K562 (cell line): ENCODE measurements around the gene PDE8B. TPM values are rescaled to one million over a fixed set of nuclear protein-coding genes. Genes with fewer than 3 reads are reported as not detected.

ENCODE experiments used
- ATAC-seq: fragments of 200-7000 bp; cut with Tn5 transposase; 3 replicates; pipeline ENCODE4 v1.9.1; 2020; ENCODE audit warnings: moderate library complexity
- BruUV-seq: library from RNA; stranded (reverse); fragments of 400-500 nt; replicated peaks from 2 replicates; lab custom pipeline; 2021; lab: Mats Ljungman, UMichigan
- CTCF ChIA-PET: fragments of 300-600 bp; formaldehyde crosslinking; extraction: SDS; loops from one replicate; lab custom pipeline; 2021; ENCODE audit warnings: low intra/inter-chr PET ratio; lab: Yijun Ruan, JAX
- POLR2A ChIA-PET: fragments of 300-600, 350-650 bp; sonication (Branson Sonifier 250); formaldehyde crosslinking; extraction: SDS; loops from one replicate; lab custom pipeline; 2021; ENCODE audit warnings: antibody characterized with exemption, inconsistent platforms; lab: Yijun Ruan, JAX
- DNase-seq, 4 experiments: peaks; one replicate each; pipeline versions ENCODE4 v3.0.0 to v3.0.0-alpha.2; 2011 to 2018; ENCODE audit warnings: low spot score in 3 of 4, mixed read lengths in 3 of 4; ENCODE audit errors: extremely low read depth in 1 of 4
- FAIRE-seq: peaks from 2 replicates; lab custom pipeline; 2011; peaks lifted over from hg19 to GRCh38; lab: Jason Lieb, UNC
- H2AFZ ChIP-seq: 2 replicates; pipeline ENCODE4 v1.6.0; 2011; ENCODE audit warnings: low read depth, low read length, control low read depth, inconsistent platforms
- H3K27ac ChIP-seq: fragments of 200-600 bp; 3 replicates; pipeline ENCODE4 v1.8.0; 2011; ENCODE audit warnings: low read depth, mild to moderate bottlenecking, control low read depth, inconsistent platforms, low read length, moderate library complexity, mixed read lengths; ENCODE audit errors: extremely low read depth
- H3K27me3 ChIP-seq, 2 experiments: fragments of 300-600 bp in 1 of 2; 2 replicates in 1 of 2; 3 replicates in 1 of 2; pipeline versions ENCODE4 v1.6.0 to v1.8.0; 2011; ENCODE audit warnings: inconsistent platforms in 2 of 2, low read length in 2 of 2, mild to moderate bottlenecking in 1 of 2, mixed read lengths in 1 of 2, moderate library complexity in 1 of 2; ENCODE audit not compliant: control insufficient read depth in 2 of 2, insufficient read depth in 2 of 2
- H3K36me3 ChIP-seq: fragments of 300-600 bp; 3 replicates; pipeline ENCODE4 v1.8.0; 2011; ENCODE audit warnings: mild to moderate bottlenecking, low read length, inconsistent platforms; ENCODE audit not compliant: control insufficient read depth, insufficient read depth
- H3K4me1 ChIP-seq, 2 experiments: fragments of 200-600 bp in 1 of 2; replicated peaks in 1 of 2; 2 replicates in 1 of 2; 3 replicates in 1 of 2; pipeline versions ENCODE4 v1.5.1 to v1.8.0; 2011; ENCODE audit warnings: inconsistent platforms in 2 of 2, low read length in 2 of 2, mild to moderate bottlenecking in 1 of 2, mixed read lengths in 1 of 2, moderate library complexity in 1 of 2; ENCODE audit not compliant: control insufficient read depth in 2 of 2, insufficient read depth in 2 of 2
- H3K4me2 ChIP-seq: 2 replicates; pipeline ENCODE4 v1.6.1; 2011; ENCODE audit warnings: low read length, control low read depth, inconsistent platforms, mixed read lengths; ENCODE audit not compliant: insufficient read depth
- H3K4me3 ChIP-seq: fragments of 200-600 bp; sonication (generic), shearing (Covaris generic); 2 replicates; pipeline ENCODE4 v1.5.1; 2016; ENCODE audit warnings: control low read depth, inconsistent platforms
- H3K79me2 ChIP-seq: fragments of 200-600 bp; 3 replicates; pipeline ENCODE4 v1.8.0; 2011; ENCODE audit warnings: low read length, inconsistent platforms; ENCODE audit not compliant: control insufficient read depth, insufficient read depth
- H3K9ac ChIP-seq, 2 experiments: 2 replicates each; pipeline versions ENCODE4 v1.6.0 to v1.6.1; 2011; ENCODE audit warnings: low read depth in 2 of 2, low read length in 2 of 2, control low read depth in 1 of 2, inconsistent platforms in 1 of 2, mild to moderate bottlenecking in 1 of 2, mixed read lengths in 1 of 2; ENCODE audit not compliant: insufficient read depth in 1 of 2
- H3K9me1 ChIP-seq: one replicate; pipeline ENCODE4 v1.6.0; 2011; ENCODE audit warnings: inconsistent platforms, mild to moderate bottlenecking, low read length, moderate library complexity; ENCODE audit not compliant: control insufficient read depth, insufficient read depth
- H3K9me3 ChIP-seq: replicated peaks from 2 replicates; pipeline ENCODE4 v1.5.1; 2011; ENCODE audit warnings: low read depth, low read length, inconsistent platforms; ENCODE audit not compliant: control insufficient read depth, insufficient read depth
- H4K20me1 ChIP-seq: replicated peaks from 2 replicates; pipeline ENCODE4 v1.6.1; 2011; ENCODE audit warnings: low read length, inconsistent platforms, mixed read lengths; ENCODE audit not compliant: control insufficient read depth, insufficient read depth
- GATA2 ChIP-seq: sonication (generic); formaldehyde crosslinking; IDR thresholded peaks from 2 replicates; pipeline ENCODE4 v1.4.0; 2020; ENCODE audit warnings: mild to moderate bottlenecking, missing genetic modification reagents
- ZBTB1 ChIP-seq: sonication (generic); formaldehyde crosslinking; IDR thresholded peaks from 2 replicates; pipeline ENCODE4 v1.8.1; 2023; ENCODE audit warnings: missing genetic modification reagents, low read depth, mild to moderate bottlenecking, borderline replicate concordance
- WGBS: fragments of 100-300 bp; shearing (Covaris generic); methylation state at CpG from one replicate; pipeline ENCODE4 v1.1.6; 2016; ENCODE audit warnings: low coverage, mixed read lengths; ENCODE audit not compliant: insufficient coverage; ENCODE audit errors: missing lambda C conversion rate; 5-methylcytosine and 5-hydroxymethylcytosine counted together
- in situ Hi-C: fragments of 300-500 bp; cut with MboI; formaldehyde crosslinking; loops from 4 replicates; pipeline ENCODE4 v1.15.0; 2018; ENCODE audit warnings: inconsistent platforms, mixed read lengths
- intact Hi-C: fragments of 100-400 bp; cut with micrococcal nuclease; formaldehyde crosslinking; loops from 2 replicates; pipeline ENCODE4 v1.14.2; 2022
- polyA plus RNA-seq, 8 experiments: library from polyadenylated mRNA; depleted of rRNA in 4 of 8; stranded (reverse) in 5 of 8; unstranded in 3 of 8; fragments of >200 nt; fragmentation: Nextera tagmentation in 2 of 8; fragmentation: Illumina TruSeq in 1 of 8; extraction: Ambion mirVana in 2 of 8; extraction: Trizol in 1 of 8; gene quantifications; 2 replicates each; pipeline versions ENCODE4 v1.2.1 to v1.2.3, GENCODE V29; 2011 to 2014; ENCODE audit warnings: inconsistent platforms in 1 of 8, missing spikeins in 1 of 8
- total RNA-seq, 7 experiments: library from RNA; depleted of rRNA in 6 of 7; stranded (reverse); fragments of >200 nt in 6 of 7; fragmentation: Illumina TruSeq in 2 of 7; extraction: Trizol in 2 of 7; gene quantifications; 2 replicates each; pipeline versions ENCODE4 v1.2.1 to v1.2.3, GENCODE V29; 2011 to 2021; ENCODE audit warnings: low replicate concordance in 1 of 7
- TF ChIP-seq, protein P1 (sequence below): fragments of 250-450 bp; sonication (Bioruptor Pico); IDR thresholded peaks from 2 replicates; pipeline ENCODE4 v1.5.0; 2021; ENCODE audit warnings: mild to moderate bottlenecking, borderline replicate concordance

PDE8B gene
- total and polyA plus RNA-seq, 9 of the 15 experiments (the other 6 are each of a cell fraction or from before 2014, with no cell fraction given), result 0.15 to 0.28 TPM; not detected in 7

DNA sequence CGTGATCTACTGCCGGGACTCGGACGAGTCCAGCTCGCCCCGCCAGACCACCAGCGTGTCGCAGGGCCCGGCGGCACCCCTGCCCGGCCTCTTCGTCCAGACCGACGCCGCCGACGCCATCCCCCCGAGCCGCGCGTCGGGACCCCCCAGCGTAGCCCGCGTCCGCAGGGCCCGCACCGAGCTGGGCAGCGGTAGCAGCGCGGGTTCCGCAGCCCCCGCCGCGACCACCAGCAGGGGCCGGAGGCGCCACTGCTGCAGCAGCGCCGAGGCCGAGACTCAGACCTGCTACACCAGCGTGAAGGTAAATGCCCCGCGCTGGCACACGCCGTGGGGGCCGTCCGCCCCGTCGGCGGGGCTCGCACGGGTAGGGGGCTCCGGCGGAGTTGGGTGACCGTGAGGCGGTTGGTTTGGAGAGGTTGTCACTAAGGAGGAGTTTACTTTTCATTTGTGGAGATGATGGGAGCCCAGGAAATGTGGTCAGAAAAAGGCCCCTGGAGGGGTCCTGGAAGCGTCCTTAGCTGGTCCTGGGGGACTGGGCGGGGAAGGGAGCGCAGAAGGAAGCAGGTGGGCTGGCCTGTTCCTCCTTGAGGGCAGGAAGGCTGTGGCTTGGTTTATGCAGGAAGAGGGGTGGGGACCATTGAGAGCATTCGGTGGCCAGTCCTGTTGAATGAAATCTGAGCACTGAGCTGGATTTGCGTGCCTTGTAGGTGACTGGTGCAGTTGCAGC lies 647 bp downstream of the PDE8B start (continued):
- TF ChIP-seq, protein P1, sequence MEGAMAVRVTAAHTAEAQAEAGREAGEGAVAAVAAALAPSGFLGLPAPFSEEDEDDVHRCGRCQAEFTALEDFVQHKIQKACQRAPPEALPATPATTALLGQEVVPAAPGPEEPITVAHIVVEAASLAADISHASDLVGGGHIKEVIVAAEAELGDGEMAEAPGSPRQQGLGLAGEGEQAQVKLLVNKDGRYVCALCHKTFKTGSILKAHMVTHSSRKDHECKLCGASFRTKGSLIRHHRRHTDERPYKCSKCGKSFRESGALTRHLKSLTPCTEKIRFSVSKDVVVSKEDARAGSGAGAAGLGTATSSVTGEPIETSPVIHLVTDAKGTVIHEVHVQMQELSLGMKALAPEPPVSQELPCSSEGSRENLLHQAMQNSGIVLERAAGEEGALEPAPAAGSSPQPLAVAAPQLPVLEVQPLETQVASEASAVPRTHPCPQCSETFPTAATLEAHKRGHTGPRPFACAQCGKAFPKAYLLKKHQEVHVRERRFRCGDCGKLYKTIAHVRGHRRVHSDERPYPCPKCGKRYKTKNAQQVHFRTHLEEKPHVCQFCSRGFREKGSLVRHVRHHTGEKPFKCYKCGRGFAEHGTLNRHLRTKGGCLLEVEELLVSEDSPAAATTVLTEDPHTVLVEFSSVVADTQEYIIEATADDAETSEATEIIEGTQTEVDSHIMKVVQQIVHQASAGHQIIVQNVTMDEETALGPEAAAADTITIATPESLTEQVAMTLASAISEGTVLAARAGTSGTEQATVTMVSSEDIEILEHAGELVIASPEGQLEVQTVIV (CRISPR knock-in tag), result no peak

DNA sequence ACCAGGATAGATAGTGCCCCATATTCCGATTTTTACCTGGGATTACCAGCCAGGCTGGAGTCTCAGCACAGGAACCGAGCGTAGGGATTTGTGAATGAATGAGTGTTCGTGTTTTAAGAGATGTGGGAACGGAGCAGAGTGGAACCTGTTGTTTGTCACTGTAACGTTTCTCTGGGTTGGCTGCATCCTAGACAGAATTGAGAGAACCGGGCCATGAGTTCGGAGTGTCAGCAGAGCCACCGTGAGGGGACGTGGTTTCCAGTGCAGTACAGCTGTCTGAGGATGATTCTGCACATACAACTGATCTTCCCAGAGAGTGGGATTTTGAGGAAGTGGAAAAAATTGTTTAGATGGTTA lies 1.2 kb downstream of the PDE8B start:
- H3K9me1 ChIP-seq, result no peaks in the 10 kb centered on the region
- no peak for DNase-seq
- TF ChIP-seq GATA2 (CRISPR knock-in tag) (no peak), ZBTB1 (CRISPR knock-in tag) (no peak)
- TF ChIP-seq, all 486 proteins: peak for 0
- no peak overlapping the region for H3K9ac ChIP-seq
- no peaks in the 10 kb centered on the region for H3K36me3 ChIP-seq
- H4K20me1 ChIP-seq, result 0 out of 2 replicates have a peak, but pooled peaks cover 4% of the 10 kb centered on the region
- no peaks in the 10 kb centered on the region; a peak in 1 of 5 replicates for H3K4me1 ChIP-seq
- 3% methylated on average over 10 of the region's 10 CpGs for WGBS
- peaks cover 19 to 22% of the 10 kb centered on the region in 2 experiments for H3K27me3 ChIP-seq
- no peak overlapping the region for H3K27ac ChIP-seq
- CTCF ChIA-PET, result no interaction called here
- H2AFZ ChIP-seq, result no peak overlapping the region
- intact Hi-C loops, result no loop called here
- H3K9me3 ChIP-seq, result no peaks in the 10 kb centered on the region
- in situ Hi-C loops, result no loop called here
- no peak for ATAC-seq
- no TSS peak for BruUV-seq
- no peak overlapping the region for H3K4me3 ChIP-seq
- no peak overlapping the region for H3K4me2 ChIP-seq
- POLR2A ChIA-PET, result no interaction called here
- no peak for FAIRE-seq
- H3K79me2 ChIP-seq, result no peaks in the 10 kb centered on the region
